HG02870 (cell line): ENCODE results near the gene A2M.

ENCODE experiments used
- ATAC-seq: cut with Tn5 transposase; IDR thresholded peaks from one replicate; pipeline ENCODE4 v1.9.1; 2021; ENCODE audit warnings: mild to moderate bottlenecking, moderate library complexity; ENCODE audit not compliant: unreplicated experiment

Gene A2M

DNA sequence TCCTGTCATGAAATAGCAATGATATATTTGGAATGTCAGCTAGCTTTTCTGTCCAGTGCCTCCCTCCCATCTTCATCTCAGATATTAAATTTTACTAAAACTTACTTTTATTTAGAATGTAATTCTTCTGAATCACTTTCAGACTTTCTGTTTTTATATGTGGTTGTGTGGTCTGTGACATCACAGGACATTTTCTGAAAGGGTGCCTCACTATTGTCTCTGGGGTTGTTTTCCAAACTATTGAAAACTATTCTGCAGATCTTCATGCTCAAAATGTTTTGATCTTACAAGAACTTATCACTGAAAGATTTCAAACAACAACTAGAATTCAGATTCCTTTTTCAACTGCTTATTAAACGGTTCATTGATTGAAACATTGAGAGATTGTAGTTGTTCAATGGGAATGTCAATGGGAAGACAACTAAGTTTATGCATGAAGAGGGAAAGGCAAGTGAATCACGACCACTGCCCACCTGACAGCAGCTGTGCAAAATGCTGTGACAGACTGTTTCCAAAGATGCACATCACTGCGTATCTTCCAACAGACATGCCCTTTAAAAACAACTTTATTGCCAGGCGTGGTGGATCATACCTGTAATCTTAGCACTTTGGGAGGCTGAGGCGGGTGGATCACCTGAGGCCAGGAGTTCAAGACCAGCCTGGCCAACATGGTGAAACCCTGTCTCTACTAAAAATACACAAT lies 75.1 kb downstream of the A2M start:
- ATAC-seq: no peak

DNA sequence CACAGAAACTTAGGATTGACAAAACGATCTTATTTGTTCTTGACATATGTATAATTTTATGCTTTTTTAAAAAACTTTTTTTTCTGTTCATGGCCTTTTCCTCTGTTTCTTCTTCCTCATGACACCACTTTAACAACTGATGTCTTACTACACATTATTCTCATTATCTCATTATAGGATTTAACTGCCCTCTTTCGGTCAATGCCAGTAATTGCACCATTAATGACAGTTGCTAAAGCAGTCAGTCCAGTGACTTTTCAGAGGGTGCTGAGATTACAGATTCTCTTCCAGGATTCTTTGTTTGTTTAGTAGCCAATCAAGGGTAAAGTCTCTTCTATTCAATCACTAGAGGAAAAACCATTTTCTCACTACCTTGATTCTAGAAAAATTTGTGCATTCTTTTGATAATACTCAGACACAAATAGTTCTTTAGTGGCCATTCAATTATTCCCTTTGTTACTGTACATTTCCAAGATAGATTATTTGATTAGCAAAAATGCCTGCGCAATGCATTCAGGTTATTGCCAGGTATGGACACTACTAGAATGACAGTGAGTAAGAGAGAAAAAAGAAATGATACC lies 76.2 kb downstream of the A2M start:
- ATAC-seq: no peak

DNA sequence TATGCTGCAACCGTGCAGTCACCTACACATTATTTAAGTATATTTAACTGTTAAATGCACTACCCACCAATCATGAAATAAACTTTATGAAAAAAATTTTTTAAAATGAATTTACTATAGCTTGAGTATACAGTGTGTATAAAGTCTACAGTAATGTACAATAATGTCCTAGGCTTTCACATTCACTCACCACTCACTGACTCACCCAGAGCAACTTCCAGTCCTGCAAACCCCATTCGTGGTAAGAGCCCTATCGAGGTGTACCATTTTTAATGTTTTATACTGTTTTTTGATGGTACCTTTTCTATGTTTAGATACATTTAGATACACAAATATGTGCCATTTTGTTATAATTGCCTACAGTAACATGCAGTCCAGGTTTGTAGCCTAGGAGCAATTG lies 78.3 kb downstream of the A2M start:
- no peak for ATAC-seq

DNA sequence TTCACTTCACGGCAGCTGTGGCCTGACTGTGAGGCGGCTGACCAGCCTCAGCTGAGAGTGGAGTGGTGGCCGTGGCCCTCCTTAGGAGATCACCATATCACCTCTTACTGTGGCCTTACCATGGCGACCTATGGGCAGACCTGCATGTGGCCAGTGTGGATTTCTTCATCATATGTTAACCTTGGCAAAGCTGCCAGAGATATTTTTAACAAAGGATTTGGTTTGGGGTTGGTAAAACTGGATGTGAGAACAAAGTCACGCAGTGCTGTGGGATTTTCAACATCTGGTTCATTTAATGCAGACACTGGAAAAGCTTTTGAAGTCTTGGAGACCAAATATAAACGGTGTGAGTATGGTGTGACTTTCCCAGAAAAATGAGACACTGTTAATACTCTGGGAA lies 79.5 kb downstream of the A2M start:
- ATAC-seq: no peak

DNA sequence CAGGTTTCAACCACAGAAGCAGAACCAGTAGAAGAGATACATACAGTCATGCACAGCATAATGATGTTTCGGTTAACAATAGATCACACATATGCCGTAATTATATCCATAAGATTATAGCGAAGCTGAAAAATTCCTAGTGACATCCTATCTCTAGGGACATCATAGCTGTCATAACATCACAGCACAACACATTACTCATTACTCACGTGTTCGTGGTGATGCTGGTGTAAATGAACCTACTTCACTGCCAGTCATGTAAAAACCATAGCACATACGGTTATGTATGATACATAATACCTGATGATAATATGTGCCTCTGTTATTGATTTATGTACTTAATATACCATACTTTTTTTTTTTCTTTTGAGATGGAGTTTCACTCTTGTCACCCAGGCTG lies 81.6 kb downstream of the A2M start:
- ATAC-seq: no peak

DNA sequence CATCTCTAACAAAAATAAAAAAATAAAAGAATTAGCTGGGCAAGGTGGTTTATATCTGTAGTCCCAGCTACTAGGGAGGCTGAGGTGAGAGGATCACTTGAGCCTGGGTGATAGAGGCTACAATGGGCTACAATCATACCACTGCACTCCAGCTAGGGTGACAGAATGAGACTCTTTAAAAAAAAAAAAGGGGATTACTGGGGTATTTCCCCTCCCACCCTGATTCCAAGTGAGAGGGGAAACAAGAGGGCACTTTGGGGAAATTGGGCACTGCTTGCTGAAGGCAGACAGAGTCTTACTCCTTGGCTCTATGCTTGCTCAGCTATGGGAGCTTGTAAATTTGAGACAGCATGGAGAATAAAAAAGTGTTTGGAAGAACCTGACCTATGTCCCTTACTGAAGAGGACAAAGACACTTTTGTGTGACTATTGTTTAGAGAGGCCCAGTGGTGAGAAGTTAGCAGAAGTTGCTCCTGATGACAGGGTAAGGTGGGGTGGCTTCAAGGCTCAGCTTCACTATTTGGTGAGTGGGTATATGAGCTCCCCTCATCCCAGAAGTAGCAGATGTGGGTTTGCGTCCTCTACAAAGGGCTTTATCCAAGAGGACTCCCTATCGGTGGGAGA lies 82.3 kb downstream of the A2M start:
- ATAC-seq: no peak

DNA sequence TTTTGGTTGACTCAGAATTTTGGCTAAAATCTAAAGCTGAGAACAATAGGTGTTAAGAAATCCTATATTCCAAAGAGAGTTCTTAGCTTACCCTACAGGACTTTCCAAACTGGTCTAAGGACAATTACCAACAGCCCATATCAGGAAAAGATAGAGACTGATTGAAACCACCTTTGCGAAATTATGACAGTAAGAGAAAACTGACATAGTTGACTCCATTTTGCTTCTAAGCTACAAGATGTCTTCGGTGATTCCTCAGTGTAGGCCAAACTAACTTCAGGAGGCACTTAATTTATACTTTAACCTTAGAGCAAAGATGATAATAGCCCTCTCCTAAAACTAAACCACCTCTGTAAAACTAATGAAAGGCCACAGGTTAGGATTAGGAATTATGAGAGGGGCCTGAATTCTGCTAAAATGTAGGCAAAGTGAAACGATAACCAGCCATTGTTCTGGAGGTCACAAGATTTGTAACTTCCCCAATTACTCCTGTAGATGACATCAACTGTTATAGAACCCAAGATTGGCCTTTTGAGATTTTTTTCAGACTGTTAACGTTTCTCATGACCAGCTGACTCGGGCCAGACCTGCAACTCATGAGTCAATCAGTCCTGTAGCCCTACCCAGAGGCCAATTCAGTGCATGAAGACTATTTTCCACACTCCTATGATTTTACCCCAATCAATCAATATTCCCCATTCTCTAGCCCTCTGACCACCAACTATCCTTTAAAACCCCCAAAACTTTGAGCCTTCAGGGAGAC lies 83.3 kb downstream of the A2M start:
- no peak for ATAC-seq

DNA sequence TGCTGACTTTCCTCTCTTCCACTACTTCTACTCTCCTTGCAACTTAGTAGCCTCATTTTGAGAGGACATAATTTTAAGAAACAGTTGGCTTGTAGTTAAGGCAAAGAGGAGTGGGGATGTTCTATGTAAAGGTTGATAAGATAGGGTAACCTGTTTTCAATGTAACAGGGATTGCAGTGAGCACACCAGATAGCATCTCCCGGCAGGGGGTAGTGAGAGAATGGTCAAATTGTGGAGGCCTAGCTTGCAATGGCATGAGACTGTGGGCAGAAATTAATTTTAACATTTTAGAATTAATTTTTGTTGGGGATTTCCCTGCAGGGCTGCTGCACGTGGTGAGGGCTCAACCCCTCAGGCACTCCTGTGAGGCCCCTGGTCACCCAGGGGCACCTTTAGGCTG lies 84.9 kb downstream of the A2M start:
- no peak for ATAC-seq

DNA sequence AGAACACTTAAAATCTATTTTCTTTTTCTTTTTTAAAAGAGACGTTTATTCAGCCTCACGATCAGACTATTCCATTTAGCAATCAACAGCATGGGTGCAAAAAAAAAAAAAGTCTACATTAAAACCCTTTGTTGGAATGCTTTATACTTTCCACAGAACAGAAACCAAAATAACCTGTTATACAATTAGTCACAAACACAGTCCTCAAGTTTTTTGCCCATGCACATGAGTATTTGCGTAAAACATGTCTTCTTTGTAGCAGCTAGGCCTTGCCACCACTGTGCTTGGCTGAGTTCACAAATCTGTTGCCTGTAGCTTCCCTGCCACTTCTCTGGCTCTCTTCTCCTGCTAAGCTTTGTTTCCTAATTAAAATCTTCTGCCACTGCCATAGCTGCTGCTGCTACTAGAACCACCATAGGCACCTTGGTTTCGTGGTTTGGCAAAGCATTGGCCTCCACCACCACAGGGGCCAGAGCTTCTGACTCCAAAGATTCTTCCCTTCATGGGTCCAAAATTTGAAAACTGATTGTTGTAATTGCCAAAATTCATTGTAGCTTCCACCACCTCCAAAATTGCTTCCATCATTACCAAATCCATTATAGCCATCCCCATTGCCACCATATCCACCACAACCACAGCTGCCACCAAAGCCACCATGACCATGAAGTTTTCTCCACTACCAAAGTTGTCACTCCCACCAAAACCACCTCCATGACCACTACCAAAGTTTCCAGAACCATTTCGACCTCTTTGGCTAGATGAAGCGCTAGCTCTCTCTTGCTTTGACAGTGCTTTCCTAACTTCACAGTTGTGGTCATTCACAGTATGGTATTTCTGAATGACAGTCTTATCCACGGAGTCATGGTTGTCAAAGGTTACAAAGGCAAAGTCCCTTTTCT lies 88.3 kb downstream of the A2M start:
- no peak for ATAC-seq

DNA sequence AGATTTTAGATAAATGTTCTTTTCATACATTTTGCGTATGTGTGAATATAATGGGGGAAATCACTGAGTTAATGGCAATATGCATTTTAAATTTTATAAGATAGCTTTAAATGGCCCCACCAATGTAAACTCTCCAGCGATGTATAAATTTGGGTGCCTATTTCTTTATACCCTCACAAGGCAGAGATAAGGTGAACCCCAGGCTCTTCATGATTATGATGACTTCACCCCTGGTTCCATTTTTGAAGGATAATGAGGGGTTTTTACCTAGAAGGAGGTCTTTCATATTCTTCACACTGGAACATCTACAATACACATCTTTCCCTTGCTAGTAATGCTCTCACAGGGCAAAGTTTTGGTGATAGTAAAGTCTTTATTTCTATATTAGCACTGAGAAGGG lies 91.2 kb downstream of the A2M start:
- ATAC-seq: no peak

DNA sequence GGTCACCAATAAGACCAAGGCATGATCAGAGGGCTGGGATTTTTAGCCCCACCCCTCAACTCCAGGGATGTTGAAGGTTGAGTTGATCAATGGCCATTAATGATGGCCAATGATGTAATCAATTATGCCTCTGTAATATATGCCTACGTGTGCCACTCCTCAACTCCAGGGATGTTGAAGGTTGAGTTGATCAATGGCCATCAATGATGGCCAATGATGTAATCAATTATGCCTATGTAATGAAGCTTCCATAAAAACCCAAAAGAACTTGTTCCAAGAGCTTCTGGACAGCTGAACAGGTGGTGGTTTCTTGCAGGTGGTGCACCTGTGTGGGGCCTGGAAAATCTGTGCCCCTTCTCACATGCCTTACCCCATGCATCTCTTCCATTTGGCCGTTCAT lies 93.1 kb downstream of the A2M start:
- no peak for ATAC-seq
